ENCODE measurements around the gene DENND5B.

DENND5B gene

GRCh38 chr12:31370531-31371255, 220.2 kb downstream of the DENND5B start:
- H3K36me3 Mint-ChIP-seq, result no peaks in the 10 kb centered on the region
- H3K27ac Mint-ChIP-seq, result no peak overlapping the region
- no peaks in the 10 kb centered on the region for H3K4me1 Mint-ChIP-seq
- no peak overlapping the region for H3K4me3 Mint-ChIP-seq
- H3K9me3 Mint-ChIP-seq, result no peaks in the 10 kb centered on the region
- no peaks in the 10 kb centered on the region for H3K27me3 Mint-ChIP-seq

- H3K9me3 Mint-ChIP-seq, result no peaks in the 10 kb centered on the region
- H3K36me3 Mint-ChIP-seq, result no peaks in the 10 kb centered on the region
- H3K4me1 Mint-ChIP-seq, result no peaks in the 10 kb centered on the region
- H3K4me3 Mint-ChIP-seq, result no peak overlapping the region
- H3K27ac Mint-ChIP-seq, result no peak overlapping the region
- H3K27me3 Mint-ChIP-seq, result no peaks in the 10 kb centered on the region
Observed at GRCh38 chr12:31369712-31370521, 221.0 kb downstream of the DENND5B start.

- Mint-ChIP-seq H3K9me3 (no peaks in the 10 kb centered on the region), H3K27ac (no peak overlapping the region), H3K4me1 (no peaks in the 10 kb centered on the region), H3K4me3 (no peak overlapping the region), H3K36me3 (no peaks in the 10 kb centered on the region), H3K27me3 (no peaks in the 10 kb centered on the region)
Observed at GRCh38 chr12:31368666-31369361, 222.1 kb downstream of the DENND5B start.

- no peaks in the 10 kb centered on the region for H3K27me3 Mint-ChIP-seq
- no peaks in the 10 kb centered on the region for H3K36me3 Mint-ChIP-seq
- no peak overlapping the region for H3K4me3 Mint-ChIP-seq
- H3K9me3 Mint-ChIP-seq, result no peaks in the 10 kb centered on the region
- H3K27ac Mint-ChIP-seq, result no peak overlapping the region
- H3K4me1 Mint-ChIP-seq, result peaks cover 18% of the 10 kb centered on the region
Observed at GRCh38 chr12:31366104-31366621, 224.8 kb downstream of the DENND5B start.

- H3K27me3 Mint-ChIP-seq, result no peaks in the 10 kb centered on the region
- H3K36me3 Mint-ChIP-seq, result no peaks in the 10 kb centered on the region
- no peak overlapping the region for H3K4me3 Mint-ChIP-seq
- peaks cover 18% of the 10 kb centered on the region for H3K4me1 Mint-ChIP-seq
- H3K27ac Mint-ChIP-seq, result no peak overlapping the region
- no peaks in the 10 kb centered on the region for H3K9me3 Mint-ChIP-seq
Observed at GRCh38 chr12:31363831-31364230, 227.1 kb downstream of the DENND5B start.

- Mint-ChIP-seq H3K4me1 (peaks cover 18% of the 10 kb centered on the region), H3K27me3 (no peaks in the 10 kb centered on the region), H3K36me3 (no peaks in the 10 kb centered on the region), H3K9me3 (no peaks in the 10 kb centered on the region), H3K4me3 (no peak overlapping the region), H3K27ac (no peak overlapping the region)
Observed at GRCh38 chr12:31363416-31363809, 227.5 kb downstream of the DENND5B start.

GRCh38 chr12:31362759-31363415, 228.0 kb downstream of the DENND5B start:
- Mint-ChIP-seq H3K4me1 (peaks cover 18% of the 10 kb centered on the region), H3K9me3 (no peaks in the 10 kb centered on the region), H3K36me3 (no peaks in the 10 kb centered on the region), H3K27ac (no peak overlapping the region), H3K4me3 (peak overlapping the region; percentile 2), H3K27me3 (no peaks in the 10 kb centered on the region)

- Mint-ChIP-seq H3K4me1 (peaks cover 18% of the 10 kb centered on the region), H3K36me3 (no peaks in the 10 kb centered on the region), H3K4me3 (peak overlapping the region; percentile 2), H3K9me3 (no peaks in the 10 kb centered on the region), H3K27me3 (no peaks in the 10 kb centered on the region), H3K27ac (no peak overlapping the region)
Observed at GRCh38 chr12:31362115-31362758, 228.7 kb downstream of the DENND5B start.

- H3K4me1 Mint-ChIP-seq, result peaks cover 18% of the 10 kb centered on the region
- no peak overlapping the region for H3K27ac Mint-ChIP-seq
- H3K36me3 Mint-ChIP-seq, result no peaks in the 10 kb centered on the region
- no peaks in the 10 kb centered on the region for H3K9me3 Mint-ChIP-seq
- no peaks in the 10 kb centered on the region for H3K27me3 Mint-ChIP-seq
- no peak overlapping the region for H3K4me3 Mint-ChIP-seq
Observed at GRCh38 chr12:31361730-31362114, 229.2 kb downstream of the DENND5B start.

- no peaks in the 10 kb centered on the region for H3K36me3 Mint-ChIP-seq
- no peak overlapping the region for H3K4me3 Mint-ChIP-seq
Observed at GRCh38 chr12:31355747-31356107, 235.2 kb downstream of the DENND5B start.

GRCh38 chr12:31353750-31354708, 236.9 kb downstream of the DENND5B start:
- H3K4me3 Mint-ChIP-seq, result no peak overlapping the region
- H3K27me3 Mint-ChIP-seq, result no peaks in the 10 kb centered on the region
- H3K4me1 Mint-ChIP-seq, result no peaks in the 10 kb centered on the region
- H3K9me3 Mint-ChIP-seq, result no peaks in the 10 kb centered on the region
- H3K36me3 Mint-ChIP-seq, result no peaks in the 10 kb centered on the region
- no peak overlapping the region for H3K27ac Mint-ChIP-seq

More at GRCh38 chr12:31355747-31356107, 235.2 kb downstream of the DENND5B start:
- H3K4me1 Mint-ChIP-seq, result no peaks in the 10 kb centered on the region
- no peaks in the 10 kb centered on the region for H3K9me3 Mint-ChIP-seq
- H3K27me3 Mint-ChIP-seq, result no peaks in the 10 kb centered on the region
- H3K27ac Mint-ChIP-seq, result no peak overlapping the region

GRCh38 chr12:31346267-31346666, 244.7 kb downstream of the DENND5B start:
- Mint-ChIP-seq H3K4me1 (no peaks in the 10 kb centered on the region), H3K27me3 (no peaks in the 10 kb centered on the region), H3K27ac (no peak overlapping the region), H3K36me3 (no peaks in the 10 kb centered on the region), H3K9me3 (no peaks in the 10 kb centered on the region), H3K4me3 (no peak overlapping the region)

GRCh38 chr12:31343139-31343538, 247.8 kb downstream of the DENND5B start:
- Mint-ChIP-seq H3K27me3 (no peaks in the 10 kb centered on the region), H3K4me3 (no peak overlapping the region), H3K27ac (no peak overlapping the region), H3K9me3 (no peaks in the 10 kb centered on the region), H3K4me1 (no peaks in the 10 kb centered on the region), H3K36me3 (no peaks in the 10 kb centered on the region)

GRCh38 chr12:31342286-31342685, 248.7 kb downstream of the DENND5B start:
- no peak overlapping the region for H3K4me3 Mint-ChIP-seq
- no peak overlapping the region for H3K27ac Mint-ChIP-seq
- H3K27me3 Mint-ChIP-seq, result no peaks in the 10 kb centered on the region
- no peaks in the 10 kb centered on the region for H3K9me3 Mint-ChIP-seq
- H3K4me1 Mint-ChIP-seq, result no peaks in the 10 kb centered on the region
- H3K36me3 Mint-ChIP-seq, result no peaks in the 10 kb centered on the region
